H1 (cell line): Measurements from ENCODE around the gene TCF4. TPM values are rescaled to one million over a fixed set of nuclear protein-coding genes. Genes with fewer than 3 reads are reported as not detected.

Experiments used
- CTCF ChIA-PET: fragments of 300-600 bp; sonication (Branson Sonifier 250); formaldehyde crosslinking; loops from one replicate; lab custom pipeline; 2021; ENCODE audit not compliant: partially characterized antibody; lab: Charles Lee
- POLR2A ChIA-PET: fragments of 300-600 bp; sonication (Branson Sonifier 250); formaldehyde crosslinking; loops from one replicate; lab custom pipeline; 2021; ENCODE audit warnings: inconsistent platforms; ENCODE audit not compliant: partially characterized antibody; lab: Charles Lee
- DNase-seq, 2 experiments: peaks; one replicate each; pipeline versions ENCODE4 v3.0.0 to v3.0.0-alpha.2; 2010 to 2022; ENCODE audit warnings: low spot score in 2 of 2, low read depth in 1 of 2, mixed read lengths in 1 of 2
- FAIRE-seq: peaks from 2 replicates; lab custom pipeline; 2011; peaks lifted over from hg19 to GRCh38; lab: Jason Lieb, UNC
- H2AFZ ChIP-seq: 2 replicates; pipeline ENCODE4 v1.8.1; 2012; ENCODE audit warnings: low read length, inconsistent platforms
- H2AK5ac ChIP-seq: 2 replicates; pipeline ENCODE4 v1.6.1; 2013; ENCODE audit warnings: low read depth, low read length
- H2BK120ac ChIP-seq: replicated peaks from 2 replicates; pipeline ENCODE3; 2013; ENCODE audit warnings: low read depth, low read length, inconsistent platforms
- H2BK12ac ChIP-seq: 2 replicates; pipeline ENCODE4 v1.6.1; 2013; ENCODE audit warnings: low read depth, low read length
- H2BK15ac ChIP-seq: 2 replicates; pipeline ENCODE4 v1.6.1; 2013; ENCODE audit warnings: low read length
- H2BK20ac ChIP-seq: 2 replicates; pipeline ENCODE4 v1.6.1; 2013; ENCODE audit warnings: low read length
- H2BK5ac ChIP-seq: 2 replicates; pipeline ENCODE4 v1.6.1; 2013; ENCODE audit warnings: low read depth, low read length
- H3K14ac ChIP-seq: 2 replicates; pipeline ENCODE4 v1.6.1; 2013; ENCODE audit warnings: inconsistent platforms; ENCODE audit not compliant: insufficient read length
- H3K18ac ChIP-seq: 2 replicates; pipeline ENCODE4 v1.6.1; 2013; ENCODE audit warnings: low read length; ENCODE audit errors: extremely low read depth
- H3K23ac ChIP-seq: 2 replicates; pipeline ENCODE4 v1.6.1; 2013; ENCODE audit warnings: inconsistent platforms; ENCODE audit not compliant: insufficient read length
- H3K23me2 ChIP-seq: 2 replicates; pipeline ENCODE4 v1.6.1; 2013; ENCODE audit warnings: low read depth, low read length
- H3K27ac ChIP-seq: 2 replicates; pipeline ENCODE4 v1.6.1; 2011; ENCODE audit warnings: low read depth, low read length, inconsistent platforms
- H3K27me3 ChIP-seq, 4 experiments: replicated peaks in 1 of 4; 1 replicate in 1 of 4; 2 replicates in 3 of 4; pipeline versions ENCODE4 v1.6.1 to v1.8.1; 2011 to 2013; ENCODE audit warnings: low read length in 3 of 4, mild to moderate bottlenecking in 3 of 4, inconsistent platforms in 2 of 4, mixed read lengths in 2 of 4, moderate library complexity in 1 of 4; ENCODE audit not compliant: control insufficient read depth in 3 of 4, insufficient read depth in 3 of 4; ENCODE audit errors: extremely low read depth in 1 of 4
- H3K36me3 ChIP-seq, 4 experiments: 2 replicates each; pipeline versions ENCODE4 v1.6.1 to v1.8.1; 2011 to 2013; ENCODE audit warnings: mild to moderate bottlenecking in 4 of 4, low read length in 3 of 4, moderate library complexity in 2 of 4, control low read depth in 1 of 4, inconsistent platforms in 1 of 4; ENCODE audit not compliant: insufficient read depth in 4 of 4, control insufficient read depth in 2 of 4
- H3K4ac ChIP-seq: replicated peaks from 2 replicates; pipeline ENCODE3; 2013; ENCODE audit warnings: low read length, low read depth, mixed read lengths, inconsistent platforms; ENCODE audit not compliant: insufficient read length
- H3K4me1 ChIP-seq, 4 experiments: replicated peaks in 1 of 4; 1 replicate in 1 of 4; 2 replicates in 3 of 4; pipeline versions ENCODE4 v1.6.1 to v1.8.1; 2011 to 2013; ENCODE audit warnings: low read length in 3 of 4, inconsistent platforms in 2 of 4, mixed read lengths in 1 of 4; ENCODE audit not compliant: insufficient read depth in 4 of 4, control insufficient read depth in 3 of 4
- H3K4me2 ChIP-seq, 2 experiments: 2 replicates each; pipeline versions ENCODE4 v1.6.1 to v1.8.1; 2011 to 2013; ENCODE audit warnings: low read depth in 2 of 2, low read length in 2 of 2, control low read depth in 1 of 2, inconsistent platforms in 1 of 2, mild to moderate bottlenecking in 1 of 2; ENCODE audit not compliant: insufficient read depth in 1 of 2
- H3K4me3 ChIP-seq, 4 experiments: fragments of 200-600, 300-600 bp in 1 of 4; sonication (generic), shearing (Covaris generic), sonication (Bioruptor Twin) in 1 of 4; 2 replicates each; pipeline versions ENCODE4 v1.5.1 to v1.8.1; 2011 to 2016; ENCODE audit warnings: low read length in 4 of 4, low read depth in 3 of 4, control low read depth in 2 of 4, inconsistent platforms in 2 of 4, mild to moderate bottlenecking in 2 of 4, mixed read lengths in 1 of 4, moderate library complexity in 1 of 4; ENCODE audit not compliant: insufficient read depth in 2 of 4; ENCODE audit errors: extremely low read depth in 1 of 4
- H3K56ac ChIP-seq: replicated peaks from 2 replicates; pipeline ENCODE3; 2013; ENCODE audit warnings: low read depth, mild to moderate bottlenecking, mixed read lengths, low read length, inconsistent platforms; ENCODE audit not compliant: insufficient read length
- H3K79me1 ChIP-seq: 2 replicates; pipeline ENCODE4 v1.6.1; 2013; ENCODE audit warnings: low read depth, low read length, control low read depth
- H3K79me2 ChIP-seq, 2 experiments: 2 replicates each; pipeline versions ENCODE4 v1.6.1 to v1.8.1; 2012 to 2013; ENCODE audit warnings: low read length in 2 of 2, mild to moderate bottlenecking in 2 of 2, inconsistent platforms in 1 of 2; ENCODE audit not compliant: insufficient read depth in 2 of 2, control insufficient read depth in 1 of 2
- H3K9ac ChIP-seq, 4 experiments: replicated peaks in 1 of 4; 1 replicate in 1 of 4; 2 replicates in 3 of 4; pipeline versions ENCODE4 v1.6.1 to v1.8.1; 2011 to 2013; ENCODE audit warnings: low read depth in 3 of 4, low read length in 3 of 4, control low read depth in 2 of 4, mild to moderate bottlenecking in 2 of 4, moderate library complexity in 2 of 4, inconsistent platforms in 1 of 4; ENCODE audit errors: extremely low read depth in 1 of 4
- H3K9me3 ChIP-seq, 2 experiments: 2 replicates each; pipeline versions ENCODE4 v1.6.1 to v1.8.1; 2012 to 2013; ENCODE audit warnings: mild to moderate bottlenecking in 2 of 2, moderate library complexity in 2 of 2, control low read depth in 1 of 2, inconsistent platforms in 1 of 2, low read depth in 1 of 2, low read length in 1 of 2, mixed read lengths in 1 of 2; ENCODE audit not compliant: insufficient read depth in 2 of 2
- H4K20me1 ChIP-seq, 2 experiments: replicated peaks in 1 of 2; 2 replicates each; pipeline versions ENCODE3 to v1.8.1; 2011 to 2013; ENCODE audit warnings: inconsistent platforms in 2 of 2, low read length in 2 of 2, mild to moderate bottlenecking in 1 of 2; ENCODE audit not compliant: insufficient read depth in 2 of 2, control insufficient read depth in 1 of 2
- H4K5ac ChIP-seq: 2 replicates; pipeline ENCODE4 v1.6.1; 2013; ENCODE audit warnings: low read length, low read depth, mixed read lengths, inconsistent platforms; ENCODE audit not compliant: insufficient read length
- H4K8ac ChIP-seq: 2 replicates; pipeline ENCODE4 v1.8.0; 2013; ENCODE audit warnings: mild to moderate bottlenecking, moderate library complexity, low read length, inconsistent platforms; ENCODE audit not compliant: insufficient read depth; ENCODE audit errors: extremely low read depth
- H4K91ac ChIP-seq: replicated peaks from 2 replicates; pipeline ENCODE3; 2013; ENCODE audit warnings: low read length, mixed read lengths, inconsistent platforms; ENCODE audit not compliant: insufficient read length
- CEBPB ChIP-seq: IDR thresholded peaks from 2 replicates; pipeline ENCODE4 v1.6.1; 2012; ENCODE audit warnings: low read depth, low read length
- HDAC2 ChIP-seq, 2 experiments: fragments of 300-600 bp in 1 of 2; sonication (generic) in 1 of 2; IDR thresholded peaks; 2 replicates each; pipeline ENCODE4 v1.6.1; 2011 to 2012; ENCODE audit warnings: low read depth in 2 of 2, low read length in 2 of 2, mild to moderate bottlenecking in 2 of 2, moderate library complexity in 2 of 2, borderline replicate concordance in 1 of 2, inconsistent platforms in 1 of 2
- JUND ChIP-seq: IDR thresholded peaks from 2 replicates; pipeline ENCODE4 v1.6.1; 2011; ENCODE audit warnings: mild to moderate bottlenecking, improper control_type of control experiment, low read length
- KDM4A ChIP-seq: IDR thresholded peaks from one replicate; pipeline ENCODE4 v1.7.1; 2012; ENCODE audit warnings: low read depth, mild to moderate bottlenecking, moderate library complexity, low read length, inconsistent platforms; ENCODE audit not compliant: severe bottlenecking
- RNF2 ChIP-seq: fragments of 200-900, 300-1000 bp; sonication (generic); IDR thresholded peaks from 2 replicates; pipeline ENCODE4 v1.7.1; 2016; ENCODE audit warnings: borderline replicate concordance, low read depth, mild to moderate bottlenecking, antibody characterized with exemption, low read length; ENCODE audit not compliant: poor library complexity, severe bottlenecking; ENCODE audit errors: missing control alignments
- RXRA ChIP-seq: IDR thresholded peaks from 2 replicates; pipeline ENCODE4 v1.6.1; 2011; ENCODE audit warnings: low read depth, mild to moderate bottlenecking, low read length, moderate library complexity; ENCODE audit not compliant: insufficient read depth
- SP2 ChIP-seq: IDR thresholded peaks from 2 replicates; pipeline ENCODE4 v1.6.1; 2012; ENCODE audit warnings: mild to moderate bottlenecking, low read length, inconsistent platforms
- SP4 ChIP-seq: IDR thresholded peaks from 2 replicates; pipeline ENCODE4 v1.6.1; 2012; ENCODE audit warnings: low read length, inconsistent platforms
- SRF ChIP-seq: IDR thresholded peaks from 2 replicates; pipeline ENCODE4 v1.6.1; 2011; ENCODE audit warnings: mild to moderate bottlenecking, low read depth, low read length, moderate library complexity
- SUZ12 ChIP-seq: fragments of 200-600 bp; sonication (generic); IDR thresholded peaks from 2 replicates; pipeline ENCODE4 v1.6.1; 2012; ENCODE audit warnings: mild to moderate bottlenecking, inconsistent platforms, low read length, moderate library complexity, mixed read lengths
- TCF12 ChIP-seq: IDR thresholded peaks from 2 replicates; pipeline ENCODE4 v1.6.1; 2011; ENCODE audit warnings: low read depth, mild to moderate bottlenecking, low read length
- WGBS, 2 experiments: shearing (Covaris generic) in 1 of 2; methylation state at CpG; one replicate each; pipeline versions ENCODE4 v1.1.6 to v1.1.7; 2013 to 2015; ENCODE audit warnings: low lambda C conversion rate in 2 of 2, mixed read lengths in 2 of 2, inconsistent platforms in 1 of 2, low coverage in 1 of 2, missing lambda C conversion rate in 1 of 2; ENCODE audit not compliant: insufficient replicate concordance in 2 of 2, insufficient coverage in 1 of 2, insufficient read length in 1 of 2; ENCODE audit errors: extremely low coverage in 1 of 2, missing lambda C conversion rate in 1 of 2; 5-methylcytosine and 5-hydroxymethylcytosine counted together
- polyA plus RNA-seq, 7 experiments: library from polyadenylated mRNA; depleted of rRNA in 3 of 7; stranded (reverse) in 5 of 7; unstranded in 2 of 7; fragments of >200 nt in 5 of 7; fragments of 200-250 nt in 2 of 7; gene quantifications; 1 replicate in 5 of 7; 2 replicates in 1 of 7; 4 replicates in 1 of 7; pipeline versions ENCODE4 v1.2.1 to v1.2.3, GENCODE V29; 2011 to 2013; ENCODE audit warnings: missing spikeins in 2 of 7, mixed read lengths in 2 of 7
- total RNA-seq: library from RNA; stranded (reverse); fragmentation: NEBNext Ultra II Directional; extraction: Animal tissue kit (Norgen Biotek cat#: 25700); gene quantifications from 2 replicates; pipeline ENCODE4 v1.2.1, GENCODE V29; 2021
- TF ChIP-seq, protein P1 (sequence below): IDR thresholded peaks from 2 replicates; pipeline ENCODE4 v1.6.1; 2011; ENCODE audit warnings: low read length, improper control_type of control experiment

Gene TCF4
- total and polyA plus RNA-seq, 2 of the 8 experiments (the other 6 are each of a cell fraction or from before 2014, with no cell fraction given) = 59.3 to 118 TPM

DNA sequence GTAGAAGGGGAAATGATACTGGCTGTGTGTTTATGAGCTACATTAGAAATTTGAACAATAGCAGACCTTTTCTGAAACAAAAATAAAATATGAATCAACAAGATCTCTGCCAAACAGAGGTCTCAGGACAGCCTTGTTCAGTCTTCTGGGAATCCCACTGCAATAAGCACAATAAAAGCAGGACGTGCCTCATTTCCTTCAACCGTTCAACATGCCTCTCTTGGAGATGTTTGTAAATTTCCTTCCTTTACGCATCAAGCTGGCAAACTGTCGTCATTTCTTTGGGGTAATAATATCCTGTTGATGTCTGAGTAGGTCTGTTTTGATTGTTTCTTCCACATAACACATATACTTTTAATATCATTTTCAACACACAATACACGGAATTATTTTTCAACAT is 77.2 kb downstream of the TCF4 start:
- Histone ChIP-seq H3K27me3 (no peaks in the 10 kb centered on the region), H3K56ac (no peak overlapping the region), H3K9me3 (no peaks in the 10 kb centered on the region), H3K4me1 (peaks cover 0 to 12% (median 9%) of the 10 kb centered on the region in 4 experiments; a peak in 5 of 7 replicates), H4K8ac (no peak overlapping the region), H3K23me2 (no peaks in the 10 kb centered on the region; the same call in 1 of the 2 replicates), H3K36me3 (no peaks in the 10 kb centered on the region), H3K4me2 (peak overlapping the region in 1 of 2 experiments; percentile 34; a peak in 2 of 4 replicates), H4K91ac (no peak overlapping the region), H3K9ac (no peak overlapping the region), H3K27ac (no peak overlapping the region; the same call in 1 of the 2 replicates), H2BK120ac (no peak overlapping the region), H3K23ac (no peak overlapping the region), H2BK12ac (no peak overlapping the region), H2BK5ac (no peak overlapping the region), H4K5ac (no peak overlapping the region), H2BK15ac (no peak overlapping the region), H3K79me2 (peaks cover 0 to 89% of the 10 kb centered on the region in 2 experiments; a peak in 3 of 4 replicates), H3K14ac (no peak overlapping the region), H2BK20ac (no peak overlapping the region), H2AK5ac (no peak overlapping the region), H3K4ac (no peak overlapping the region), H2AFZ (no peak overlapping the region), H3K79me1 (peaks cover 2% of the 10 kb centered on the region; the same call in 1 of the 2 replicates), H3K4me3 (no peak overlapping the region; a peak in 1 of 8 replicates), H3K18ac (no peak overlapping the region), H4K20me1 (peaks cover 0 to 2% of the 10 kb centered on the region in 2 experiments)
- WGBS, 2 experiments = 42 to 100% methylated on average over 1 to 5 of the region's 5 CpGs
- POLR2A ChIA-PET = no interaction called here
- DNase-seq = no peak
- FAIRE-seq = peak; percentile 42
- CTCF ChIA-PET = interaction anchor here (0.6 to 1.3 kb wide), 3 partner anchors 11 to 1065 kb away, joined by 3 to 5 read pairs (median 5); no protein-coding TSS in a partner anchor
- no peak for TF ChIP-seq KDM4A
- TF ChIP-seq RXRA = no peak
- TF ChIP-seq JUND = no peak
- no peak for TF ChIP-seq CEBPB
- no peak for TF ChIP-seq SP2
- no peak for TF ChIP-seq SRF
- no peak for TF ChIP-seq SUZ12
- no peak for TF ChIP-seq SP4
- no peak for TF ChIP-seq TCF12
- no peak for TF ChIP-seq RNF2
- no peak for TF ChIP-seq HDAC2 (IDR thresholded peaks at IDR 0.05; ENCODE audit: borderline replicate concordance in 1 of 2, low read depth in 2 of 2, low read length in 2 of 2)
- TF ChIP-seq, protein P1, sequence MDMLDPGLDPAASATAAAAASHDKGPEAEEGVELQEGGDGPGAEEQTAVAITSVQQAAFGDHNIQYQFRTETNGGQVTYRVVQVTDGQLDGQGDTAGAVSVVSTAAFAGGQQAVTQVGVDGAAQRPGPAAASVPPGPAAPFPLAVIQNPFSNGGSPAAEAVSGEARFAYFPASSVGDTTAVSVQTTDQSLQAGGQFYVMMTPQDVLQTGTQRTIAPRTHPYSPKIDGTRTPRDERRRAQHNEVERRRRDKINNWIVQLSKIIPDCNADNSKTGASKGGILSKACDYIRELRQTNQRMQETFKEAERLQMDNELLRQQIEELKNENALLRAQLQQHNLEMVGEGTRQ = no peak
